Measurements from ENCODE around the gene MPRIP. TPM values are rescaled to one million over a fixed set of nuclear protein-coding genes. Genes with fewer than 3 reads are reported as not detected.

The MPRIP gene
- total and polyA plus RNA-seq, 2 donors (not counting 3 experiments of a cell fraction or from before 2014, with no cell fraction given): 94.6 to 246 TPM

DNA sequence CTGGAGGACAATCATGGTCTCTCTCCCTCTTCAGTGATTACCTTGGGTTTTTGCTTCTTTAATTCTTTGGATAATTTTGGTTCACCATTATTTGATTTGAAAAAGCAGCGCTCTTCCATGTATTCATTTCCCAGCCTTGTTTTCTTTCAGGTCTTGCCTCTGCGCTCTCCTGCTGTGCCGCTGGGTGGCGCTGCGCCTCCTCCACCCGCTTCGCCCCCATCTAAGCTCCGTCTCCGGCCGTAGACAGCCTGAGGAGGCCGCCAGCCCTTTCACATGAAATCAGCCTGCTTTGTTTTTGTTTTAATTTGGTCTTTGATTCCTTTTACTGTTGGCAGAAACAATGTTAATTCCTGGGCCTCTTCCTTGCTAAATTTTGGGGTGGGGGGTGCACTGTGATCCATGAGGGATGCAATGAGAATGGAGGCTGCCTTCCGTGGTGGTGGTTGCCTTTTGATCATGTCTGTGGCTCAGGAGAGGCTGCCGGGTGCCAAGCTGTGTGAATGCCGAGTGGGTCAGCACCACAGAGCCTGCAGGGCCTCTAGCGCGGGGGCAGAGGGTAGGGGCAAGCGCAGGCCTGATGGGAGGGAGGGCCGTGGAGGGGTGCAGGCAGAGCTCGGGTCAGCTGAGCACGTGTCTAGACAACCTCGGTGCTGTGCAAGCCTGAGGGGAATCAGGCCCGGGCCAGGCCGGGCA is 99.7 kb downstream of the MPRIP start:
- Histone ChIP-seq H4K20me1 (replicated peaks; ENCODE audit: control insufficient read depth, extremely low read depth, insufficient read depth, low read length) (no peaks in the 10 kb centered on the region), H3K4me2 (ENCODE audit: insufficient read depth, low read length) (no peak overlapping the region), H3K4me1 (ENCODE audit: control insufficient read depth, extremely low read depth, insufficient read depth, low read length) (peaks cover 12% of the 10 kb centered on the region), H2AFZ (ENCODE audit: low read depth, low read length) (no peak overlapping the region), H3K27me3 (ENCODE audit: control insufficient read depth in 2 of 2, insufficient read depth in 2 of 2, low read length in 2 of 2) (no peaks in the 10 kb centered on the region), H3K9me1 (replicated peaks; ENCODE audit: control insufficient read depth, extremely low read depth, insufficient read depth, low read length) (no peaks in the 10 kb centered on the region), H3K27ac (ENCODE audit: insufficient read depth, low read depth, low read length) (no peak overlapping the region), H3K9ac (replicated peaks; ENCODE audit: extremely low read depth, insufficient read depth, low read length) (no peak overlapping the region), H3K9me3 (replicated peaks; ENCODE audit: control insufficient read depth, insufficient read depth, low read length) (no peaks in the 10 kb centered on the region), H3K4me3 (replicated peaks in 1 of 3; ENCODE audit: insufficient read depth in 1 of 3, low read depth in 1 of 3, low read length in 3 of 3) (no peak overlapping the region), H3K79me2 (ENCODE audit: control insufficient read depth, insufficient read depth, low read length) (no peaks in the 10 kb centered on the region), H3K36me3 (ENCODE audit: control insufficient read depth in 2 of 2, extremely low read depth in 1 of 2, insufficient read depth in 2 of 2, low read length in 2 of 2) (peaks cover 9 to 53% of the 10 kb centered on the region in 2 experiments)
- FAIRE-seq (peak; percentile 8), DNase-seq (ENCODE audit: low read depth, low spot score) (peak; percentile 50)
- BruUV-seq (replicated peaks): no TSS peak
- dilution Hi-C loops (cut with MboI; ENCODE audit: extremely low pct_ligation_motif_present, low sequenced_read_pairs): no loop called here
- CTCF ChIA-PET: interaction anchor here (0.6 to 3.4 kb wide), 54 partner anchors 9 to 501 kb away, joined by 3 to 40 read pairs (median 5); partner anchors contain the start of genes FLCN and PLD6
- intact Hi-C loops (cut with micrococcal nuclease): loop anchor here (1.0 to 2.0 kb wide), 5 partner anchors 63 to 213 kb away; partner anchors contain the start of gene FLCN
- POLR2A ChIA-PET: interaction anchor here (0.5 kb wide), 1 partner anchor 91 kb away, joined by 7 read pairs; no protein-coding TSS in a partner anchor
- TF ChIP-seq POLR2AphosphoS5 (IDR thresholded peaks at IDR 0.05; ENCODE audit: insufficient read depth, low read depth, low read length) (no peak), CTCF (IDR thresholded peaks at IDR 0.05; ENCODE audit: extremely low read depth in 1 of 2, insufficient read depth in 1 of 2, low read depth in 1 of 2, low read length in 2 of 2) (peak; percentile 88 to 94)

DNA sequence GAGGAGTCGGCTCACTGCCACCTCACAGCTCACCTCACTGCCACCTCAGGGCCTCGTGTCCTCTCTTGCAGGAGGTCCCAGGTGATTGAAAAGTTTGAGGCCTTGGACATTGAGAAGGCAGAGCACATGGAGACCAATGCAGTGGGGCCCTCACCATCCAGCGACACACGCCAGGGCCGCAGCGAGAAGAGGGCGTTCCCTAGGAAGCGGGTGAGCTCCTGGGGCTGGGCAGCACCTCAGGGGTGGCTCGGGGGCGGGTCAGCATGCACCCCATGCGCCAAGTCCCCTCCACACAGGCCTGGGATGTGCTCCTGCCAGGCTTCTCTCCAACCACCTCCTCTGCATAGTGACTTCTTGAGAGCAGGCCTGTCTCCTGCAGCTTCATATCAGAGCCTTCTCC is 100.3 kb downstream of the MPRIP start:
- FAIRE-seq: no peak
- TF ChIP-seq MYC (IDR thresholded peaks at IDR 0.05; ENCODE audit: low read depth, low read length) (no peak), POLR2AphosphoS5 (IDR thresholded peaks at IDR 0.05; ENCODE audit: insufficient read depth, low read depth, low read length) (no peak), POLR2A (IDR thresholded peaks at IDR 0.05; ENCODE audit: low read depth, low read length) (no peak), FOS (IDR thresholded peaks at IDR 0.05; ENCODE audit: borderline replicate concordance, insufficient read depth, low read length) (no peak), CTCF (IDR thresholded peaks at IDR 0.05; ENCODE audit: extremely low read depth in 1 of 2, insufficient read depth in 1 of 2, low read depth in 1 of 2, low read length in 2 of 2) (no peak), GATA2 (IDR thresholded peaks at IDR 0.05; ENCODE audit: insufficient read depth, insufficient read length, low read depth, low read length) (no peak), EZH2 (IDR thresholded peaks at IDR 0.05; ENCODE audit: borderline replicate concordance, low read depth, low read length, severe bottlenecking) (no peak), MAX (IDR thresholded peaks at IDR 0.05; ENCODE audit: insufficient read depth, insufficient read length) (no peak), JUN (IDR thresholded peaks at IDR 0.05; ENCODE audit: borderline replicate concordance, insufficient read depth, insufficient read length, low read depth) (no peak)
- Histone ChIP-seq H3K36me3 (ENCODE audit: control insufficient read depth in 2 of 2, extremely low read depth in 1 of 2, insufficient read depth in 2 of 2, low read length in 2 of 2) (peaks cover 9 to 57% of the 10 kb centered on the region in 2 experiments), H3K27me3 (ENCODE audit: control insufficient read depth in 2 of 2, insufficient read depth in 2 of 2, low read length in 2 of 2) (no peaks in the 10 kb centered on the region), H3K9ac (replicated peaks; ENCODE audit: extremely low read depth, insufficient read depth, low read length) (no peak overlapping the region), H4K20me1 (replicated peaks; ENCODE audit: control insufficient read depth, extremely low read depth, insufficient read depth, low read length) (no peaks in the 10 kb centered on the region), H3K4me2 (ENCODE audit: insufficient read depth, low read length) (no peak overlapping the region), H3K4me1 (ENCODE audit: control insufficient read depth, extremely low read depth, insufficient read depth, low read length) (peaks cover 12% of the 10 kb centered on the region), H3K9me1 (replicated peaks; ENCODE audit: control insufficient read depth, extremely low read depth, insufficient read depth, low read length) (no peaks in the 10 kb centered on the region), H3K9me3 (replicated peaks; ENCODE audit: control insufficient read depth, insufficient read depth, low read length) (no peaks in the 10 kb centered on the region), H3K4me3 (replicated peaks in 1 of 3; ENCODE audit: insufficient read depth in 1 of 3, low read depth in 1 of 3, low read length in 3 of 3) (no peak overlapping the region), H3K79me2 (ENCODE audit: control insufficient read depth, insufficient read depth, low read length) (no peaks in the 10 kb centered on the region), H2AFZ (ENCODE audit: low read depth, low read length) (no peak overlapping the region), H3K27ac (ENCODE audit: insufficient read depth, low read depth, low read length) (no peak overlapping the region)
- POLR2A ChIA-PET: no interaction called here
- DNase-seq (ENCODE audit: low read depth, low spot score): no peak
- CTCF ChIA-PET: interaction anchor here (0.6 to 3.4 kb wide), 51 partner anchors 10 to 500 kb away, joined by 3 to 40 read pairs (median 5); partner anchors contain the start of genes FLCN and PLD6
- dilution Hi-C loops (cut with MboI; ENCODE audit: extremely low pct_ligation_motif_present, low sequenced_read_pairs) (no loop called here), intact Hi-C loops (cut with micrococcal nuclease) (loop anchor here (1.0 to 2.0 kb wide), 4 partner anchors 63 to 213 kb away; partner anchors contain the start of gene FLCN)
- BruUV-seq (replicated peaks): no TSS peak

All from endothelial cell of umbilical vein (primary cell).